ENCODE measurements around the gene GPC2.
"Not testable (repeated sequence)": the region's sequence is repeated elsewhere in the genome, so short reads cannot be mapped to it uniquely, and the experiment has no call there.

GPC2 gene

DNA sequence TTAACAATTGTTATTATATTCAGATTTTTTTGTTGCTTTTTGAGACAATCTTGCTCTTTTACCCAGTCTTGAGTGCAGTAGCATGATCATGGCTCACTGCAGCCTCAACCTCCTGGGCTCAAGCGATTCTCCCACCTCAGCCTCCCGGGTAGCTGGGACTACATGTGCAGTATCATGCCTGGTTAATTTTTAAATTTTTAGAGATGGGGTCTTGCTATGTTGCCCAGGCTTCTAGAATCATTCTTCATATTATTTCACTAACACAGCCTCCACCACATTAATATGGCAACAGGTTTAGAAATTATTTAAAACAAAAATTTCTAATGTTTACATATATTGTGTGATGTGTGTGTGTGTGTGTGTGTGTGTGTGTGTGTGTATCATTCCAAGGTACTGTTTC is 29.9 kb downstream of the GPC2 start:
- no peak for DNase-seq

DNA sequence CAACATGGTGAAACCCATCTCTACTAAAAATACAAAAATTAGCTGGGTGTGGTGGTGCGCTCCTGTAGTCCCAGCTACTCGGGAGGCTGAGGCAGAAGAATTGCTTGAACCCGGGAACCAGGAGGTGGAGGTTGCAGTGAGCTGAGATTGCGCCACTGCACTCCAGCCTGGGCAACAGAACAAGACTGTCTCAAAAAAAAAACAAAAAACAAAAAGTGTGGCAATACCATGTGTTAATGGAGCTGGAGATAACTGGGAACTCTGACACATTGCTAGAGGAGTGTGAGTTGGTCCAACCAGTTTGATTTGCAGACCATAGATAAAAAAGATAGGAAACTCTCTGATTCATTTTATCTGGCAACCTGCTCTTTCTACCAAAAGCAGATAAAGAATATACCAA is 30.8 kb downstream of the GPC2 start:
- not testable (repeated sequence) for DNase-seq

DNA sequence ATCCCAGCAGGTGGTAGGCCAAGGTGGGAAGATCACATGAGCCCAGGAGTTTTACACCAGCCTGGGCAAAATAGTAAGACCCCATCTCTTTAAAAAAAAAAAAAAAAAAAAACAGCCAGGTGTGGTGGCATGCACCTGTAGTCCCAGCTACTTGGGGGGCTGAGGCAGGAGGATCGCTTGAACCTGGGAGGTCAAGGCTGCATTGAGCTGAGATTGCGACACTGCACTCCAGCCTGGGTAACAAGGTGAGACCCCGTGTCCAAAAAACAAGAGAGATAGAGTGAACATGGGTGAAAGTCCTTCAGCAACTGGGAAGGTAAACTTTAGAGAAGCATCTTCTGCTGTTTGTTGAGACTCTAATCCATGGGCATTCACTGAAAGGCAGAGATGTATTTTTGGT is 34.7 kb downstream of the GPC2 start:
- no peak for DNase-seq

DNA sequence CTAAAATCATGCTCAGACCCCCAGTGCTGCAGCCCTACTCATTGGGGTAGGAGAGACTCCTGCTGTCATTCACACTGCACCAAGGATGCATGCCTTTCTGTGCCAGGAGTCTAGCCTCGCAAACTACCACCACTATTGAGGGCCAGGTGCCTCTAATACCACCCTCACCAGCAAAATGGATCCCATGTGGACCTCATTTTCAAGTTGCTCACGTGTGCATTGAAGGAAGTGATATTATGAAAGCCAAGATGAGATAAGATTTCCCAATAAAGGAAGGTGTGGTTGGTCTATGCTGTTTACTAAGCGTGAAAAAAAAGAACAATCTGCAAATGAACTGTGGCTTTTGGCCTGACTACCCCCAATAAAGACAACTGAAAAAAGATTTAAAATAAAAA is 35.6 kb downstream of the GPC2 start:
- DNase-seq: no peak

DNA sequence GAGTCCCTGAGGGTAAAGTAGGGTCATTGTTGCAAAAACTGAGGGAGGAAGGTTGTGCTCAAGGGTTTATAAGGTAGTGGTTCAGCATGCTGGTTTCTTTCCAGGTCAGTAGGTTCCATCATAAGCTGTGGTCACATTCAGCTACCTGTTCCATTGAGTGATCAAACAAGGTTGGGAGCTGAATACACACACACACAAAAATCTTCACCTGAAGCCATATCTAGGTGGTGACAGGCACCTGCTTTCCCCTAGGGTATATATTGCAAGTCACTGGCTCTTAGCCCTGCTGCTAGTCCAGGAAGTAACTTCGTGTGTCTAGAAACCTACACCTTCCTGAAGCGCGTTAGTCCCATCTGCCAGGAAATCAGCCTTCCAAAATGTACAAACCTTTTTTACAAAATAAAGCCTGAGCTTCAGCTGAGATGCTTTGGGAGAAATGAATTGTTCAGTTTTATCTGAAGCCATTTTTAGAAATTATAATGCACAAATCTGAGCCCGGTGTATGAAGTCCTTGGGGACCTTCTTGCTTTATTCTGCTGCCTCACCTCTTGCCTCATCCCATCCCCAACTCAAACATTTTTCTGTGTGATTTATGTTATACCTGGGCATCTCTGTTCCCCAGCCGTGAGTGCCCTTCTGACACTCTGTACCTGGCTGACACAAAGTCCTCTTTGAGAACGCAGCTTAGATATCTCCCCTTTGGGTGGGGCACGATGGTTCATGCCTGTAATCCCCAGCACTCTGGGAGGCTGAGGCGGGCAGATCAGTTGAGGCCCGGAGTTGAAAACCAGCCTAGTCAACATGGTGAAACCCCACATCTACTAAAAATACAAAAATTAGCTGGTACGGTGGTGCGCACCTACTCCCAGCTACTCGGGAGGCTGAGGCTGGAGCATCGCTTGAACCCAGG is 39.1 kb downstream of the GPC2 start:
- DNase-seq: no peak

DNA sequence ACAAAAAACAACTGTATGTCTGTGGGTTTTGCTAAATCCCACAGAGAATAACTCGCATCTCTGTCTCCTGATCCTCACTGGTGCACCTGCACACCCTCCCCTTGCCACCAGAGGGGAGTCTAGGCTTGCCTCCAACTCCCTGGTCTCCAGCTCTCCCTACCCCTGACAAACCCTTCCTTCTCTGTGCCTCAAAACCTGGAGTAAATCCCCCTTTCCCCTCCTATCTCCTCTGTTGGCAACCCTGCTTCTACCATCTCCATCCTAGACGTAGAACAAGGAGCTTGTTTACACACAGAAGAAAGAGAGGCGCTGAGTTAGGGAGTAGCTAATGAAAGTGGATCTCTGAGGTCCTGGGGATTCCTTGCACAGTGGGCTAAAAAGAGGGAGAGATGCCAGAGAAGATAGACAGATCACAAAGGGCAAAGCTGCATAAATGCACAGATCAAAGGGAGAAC is 44.5 kb downstream of the GPC2 start:
- peak; percentile 78 for DNase-seq

DNA sequence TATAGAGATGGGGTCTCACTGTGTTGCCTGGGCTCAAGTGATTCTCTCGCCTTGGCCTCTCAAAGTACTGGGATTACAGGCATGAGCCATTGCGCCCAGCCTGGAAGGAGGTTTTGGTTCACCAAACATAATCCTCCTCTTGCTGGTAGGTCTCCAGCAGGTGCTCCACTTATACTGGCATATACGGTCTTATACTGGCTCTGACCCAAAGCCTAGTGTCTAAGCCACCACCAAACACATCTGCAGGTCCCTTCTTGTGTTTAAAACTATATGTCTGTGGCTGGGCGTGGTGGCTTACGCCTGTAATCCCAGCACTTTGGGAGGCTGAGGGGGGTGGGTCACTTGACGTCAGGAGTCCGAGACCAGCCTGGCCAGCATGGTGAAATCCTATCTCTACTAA is 45.1 kb downstream of the GPC2 start:
- no peak for DNase-seq

DNA sequence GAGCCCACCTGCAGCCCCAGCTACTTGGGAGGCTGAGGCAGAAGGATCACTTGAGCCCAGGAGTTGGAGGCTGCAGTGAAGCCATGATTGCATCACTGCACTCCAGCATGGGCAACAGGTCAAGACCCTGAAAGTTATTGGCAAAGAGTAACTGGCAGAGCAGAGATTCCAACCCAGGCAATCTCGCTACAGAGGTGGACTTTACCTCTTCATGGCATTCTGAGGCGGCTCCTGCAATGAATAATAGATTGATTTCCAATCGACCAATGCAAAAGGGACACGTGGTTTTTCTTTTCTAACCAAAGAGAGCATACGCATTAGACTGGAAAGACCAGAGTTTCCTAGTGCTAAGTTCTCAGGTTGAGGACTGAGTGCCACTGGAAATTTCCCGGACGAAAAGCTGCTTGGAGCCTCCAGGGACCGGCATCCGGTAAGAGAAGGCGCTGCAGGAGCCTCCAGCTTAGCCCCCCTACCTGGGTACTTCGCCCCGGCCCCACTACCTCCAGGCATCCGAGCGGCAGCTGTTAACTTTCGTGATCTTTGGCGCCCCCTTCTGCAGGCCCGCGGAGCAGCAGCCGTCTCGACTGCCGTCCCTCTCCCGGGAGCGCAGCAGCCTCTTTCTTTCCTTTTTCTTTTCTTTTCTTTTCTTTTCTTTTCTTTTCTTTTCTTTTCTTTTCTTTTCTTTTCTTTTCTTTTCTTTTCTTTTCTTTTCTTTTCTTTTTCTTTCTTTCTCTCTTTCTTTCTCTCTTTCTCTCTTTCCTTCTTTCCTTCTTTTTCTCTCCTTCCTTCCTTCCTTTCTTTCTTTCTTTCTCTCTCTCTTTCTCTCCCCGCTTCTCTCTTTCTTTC is 46.4 kb downstream of the GPC2 start:
- peak; percentile 87 for DNase-seq

DNA sequence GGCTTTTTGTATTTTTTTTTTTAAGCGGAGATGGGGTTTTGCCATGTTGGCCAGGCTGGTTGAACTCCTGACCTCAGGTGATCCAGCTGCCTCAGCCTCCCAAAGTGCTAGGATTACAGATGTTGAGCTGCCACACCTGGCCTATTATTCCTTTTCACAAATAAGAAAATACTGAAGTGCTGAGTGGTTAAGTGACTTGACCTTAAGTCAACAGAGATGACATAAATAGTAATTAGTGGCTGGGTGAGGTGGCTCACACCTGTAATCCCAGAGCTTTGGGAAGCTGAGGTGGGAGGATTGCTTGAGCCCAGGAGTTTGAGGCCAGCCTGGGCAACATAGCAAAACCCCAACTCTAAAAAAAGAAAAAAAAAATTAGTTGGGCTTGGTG is 47.0 kb downstream of the GPC2 start:
- DNase-seq: not testable (repeated sequence)

DNA sequence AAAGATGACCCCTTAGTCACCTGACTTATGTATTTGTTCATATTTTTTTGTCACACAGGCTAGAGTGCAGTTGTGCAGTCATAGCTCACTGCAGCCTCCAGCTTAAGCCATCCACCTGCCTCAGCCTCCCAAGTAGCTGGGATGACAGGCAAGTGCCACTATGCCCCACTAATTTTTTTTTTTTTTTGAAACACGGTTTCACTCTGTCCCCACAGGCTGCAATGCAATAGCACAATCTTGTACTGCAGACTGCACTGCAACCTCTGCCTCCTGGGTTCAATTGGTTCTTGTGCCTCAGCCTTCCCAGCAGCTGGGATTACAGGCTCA is 48.6 kb downstream of the GPC2 start:
- DNase-seq: no peak

DNA sequence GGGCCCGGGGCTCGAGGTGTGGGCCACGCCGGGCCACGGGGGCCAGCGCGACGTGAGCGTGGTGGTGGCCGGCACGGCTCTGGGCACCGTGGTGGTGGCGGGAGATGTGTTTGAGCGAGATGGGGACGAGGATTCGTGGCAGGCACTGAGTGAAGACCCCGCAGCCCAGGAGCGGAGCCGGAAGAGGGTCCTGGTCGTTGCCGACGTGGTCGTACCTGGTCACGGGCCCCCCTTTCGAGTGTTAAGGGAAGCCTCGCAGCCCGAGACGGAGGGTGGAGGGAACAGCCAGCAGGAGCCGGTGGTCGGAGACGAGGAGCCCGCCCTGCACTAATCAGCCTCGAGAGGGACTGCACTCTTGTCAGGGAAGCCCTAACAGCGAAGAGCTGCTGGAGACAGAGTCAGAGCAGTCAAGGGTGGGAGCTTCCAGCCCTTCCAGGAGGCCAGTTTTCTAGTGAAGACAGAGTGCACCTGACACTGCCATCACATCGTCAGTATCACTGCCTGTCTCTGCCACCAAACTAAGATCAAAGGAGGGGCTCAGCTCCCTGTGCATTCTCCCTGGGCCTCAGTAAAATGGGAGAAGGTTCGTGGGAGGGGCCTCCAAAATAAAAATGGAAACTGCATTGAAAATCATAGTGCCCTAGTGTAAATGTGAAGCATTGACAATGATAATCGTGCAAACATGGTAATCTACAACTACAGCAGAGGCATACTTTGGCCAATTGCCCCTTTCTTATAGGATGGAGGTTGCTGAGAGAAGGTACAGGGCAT is 49.1 kb downstream of the GPC2 start:
- peak; percentile 33 for DNase-seq

DNA sequence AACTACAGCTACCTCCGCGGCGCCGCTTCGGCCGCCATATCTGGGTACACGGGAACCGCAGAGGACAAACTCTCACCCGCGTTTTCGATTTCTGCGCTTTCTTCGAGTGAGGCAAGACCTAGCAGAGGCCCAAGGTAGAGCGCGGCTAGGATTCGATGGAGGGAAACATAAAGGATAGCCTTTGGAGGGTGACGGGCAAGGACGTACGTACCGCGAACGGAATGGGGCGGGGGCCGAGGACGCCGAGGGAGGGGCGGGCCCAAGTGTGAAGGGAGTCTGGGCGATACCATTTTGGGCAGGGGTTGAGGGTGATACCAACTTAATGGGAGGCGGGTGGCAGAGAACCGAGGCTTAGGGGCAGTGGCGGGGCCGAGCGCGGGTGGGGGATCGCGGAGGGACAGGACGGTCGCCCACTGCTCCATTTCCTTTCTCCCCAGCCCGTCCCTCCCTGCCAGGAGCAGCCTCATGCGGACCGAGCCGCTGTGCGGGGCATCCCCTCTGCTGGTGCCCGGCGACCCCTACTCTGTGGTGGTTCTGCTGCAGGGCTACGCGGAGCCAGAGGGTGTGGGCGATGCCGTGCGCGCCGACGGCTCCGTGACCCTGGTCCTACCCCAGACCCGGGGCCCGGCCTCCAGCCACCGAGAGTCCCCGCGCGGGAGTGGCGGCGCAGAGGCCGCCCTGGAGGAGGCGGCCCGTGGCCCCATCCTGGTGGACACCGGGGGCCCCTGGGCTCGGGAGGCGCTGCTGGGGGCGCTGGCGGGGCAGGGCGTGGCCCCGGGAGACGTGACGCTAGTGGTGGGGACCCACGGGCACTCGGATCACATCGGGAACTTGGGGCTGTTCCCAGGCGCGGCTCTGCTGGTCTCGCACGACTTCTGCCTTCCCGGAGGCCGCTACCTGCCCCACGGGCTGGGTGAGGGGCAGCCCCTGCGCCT is 50.0 kb downstream of the GPC2 start, which contains the start of gene MBLAC1:
TSS of gene MBLAC1 (plus strand) at position 37 of the 935 bp plus-strand sequence. CDS start at position 466, 429 bp downstream.
- peak; percentile 94 for DNase-seq

DNA sequence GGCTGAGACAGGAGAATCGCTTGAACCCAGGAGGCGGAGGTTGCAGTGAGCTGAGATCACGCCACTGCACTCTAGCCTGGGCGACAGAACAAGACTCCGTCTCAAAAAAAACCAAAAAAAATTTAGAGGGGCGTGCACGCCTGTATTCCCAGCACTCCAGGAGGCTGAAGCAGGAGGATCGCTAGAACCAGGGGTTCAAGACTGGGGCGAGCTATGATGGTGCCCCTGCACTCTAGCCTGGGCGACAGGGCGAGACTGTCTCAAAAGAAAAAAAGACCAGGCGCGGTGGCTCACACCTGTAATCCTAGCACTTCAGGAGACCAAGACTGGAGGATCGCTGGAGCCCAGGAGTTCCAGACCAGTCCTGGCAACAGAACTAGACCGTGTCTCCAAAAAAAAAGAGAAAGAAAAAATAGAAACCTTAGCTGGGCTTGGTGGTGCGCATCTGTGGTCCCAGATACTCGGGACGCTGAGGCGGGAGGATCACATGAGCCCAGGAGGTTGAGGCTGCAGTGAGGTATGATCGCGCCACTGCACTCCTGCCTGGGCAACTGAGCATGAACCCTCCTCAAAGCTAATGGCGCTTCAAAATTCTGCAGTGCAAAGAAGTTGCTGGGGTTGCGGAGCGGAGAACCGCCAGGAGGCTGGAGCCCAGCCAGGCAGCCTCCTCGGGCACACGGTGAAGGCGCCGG is 50.8 kb downstream of the GPC2 start:
- DNase-seq: peak; percentile 26

DNA sequence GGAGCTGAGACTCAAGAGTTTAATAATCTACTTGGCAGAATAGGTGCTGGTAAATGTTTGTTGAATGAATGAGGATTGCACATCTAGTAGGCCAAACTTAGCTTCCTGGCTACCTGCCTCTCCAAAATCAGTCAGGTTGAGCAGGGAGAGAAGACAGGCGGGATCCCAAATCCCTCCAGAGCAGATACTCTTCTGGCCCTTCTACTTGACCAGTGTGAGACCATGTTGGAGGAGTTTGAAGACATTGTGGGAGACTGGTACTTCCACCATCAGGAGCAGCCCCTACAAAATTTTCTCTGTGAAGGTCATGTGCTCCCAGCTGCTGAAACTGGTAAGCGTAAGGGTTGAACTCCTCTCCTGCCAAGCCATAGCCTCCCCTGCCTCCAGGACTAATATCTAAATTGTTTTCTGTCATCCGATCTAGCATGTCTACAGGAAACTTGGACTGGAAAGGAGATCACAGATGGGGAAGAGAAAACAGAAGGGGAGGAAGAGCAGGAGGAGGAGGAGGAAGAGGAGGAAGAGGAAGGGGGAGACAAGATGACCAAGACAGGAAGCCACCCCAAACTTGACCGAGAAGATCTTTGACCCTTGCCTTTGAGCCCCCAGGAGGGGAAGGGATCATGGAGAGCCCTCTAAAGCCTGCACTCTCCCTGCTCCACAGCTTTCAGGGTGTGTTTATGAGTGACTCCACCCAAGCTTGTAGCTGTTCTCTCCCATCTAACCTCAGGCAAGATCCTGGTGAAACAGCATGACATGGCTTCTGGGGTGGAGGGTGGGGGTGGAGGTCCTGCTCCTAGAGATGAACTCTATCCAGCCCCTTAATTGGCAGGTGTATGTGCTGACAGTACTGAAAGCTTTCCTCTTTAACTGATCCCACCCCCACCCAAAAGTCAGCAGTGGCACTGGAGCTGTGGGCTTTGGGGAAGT is 52.6 kb downstream of the GPC2 start:
- DNase-seq: no peak

DNA sequence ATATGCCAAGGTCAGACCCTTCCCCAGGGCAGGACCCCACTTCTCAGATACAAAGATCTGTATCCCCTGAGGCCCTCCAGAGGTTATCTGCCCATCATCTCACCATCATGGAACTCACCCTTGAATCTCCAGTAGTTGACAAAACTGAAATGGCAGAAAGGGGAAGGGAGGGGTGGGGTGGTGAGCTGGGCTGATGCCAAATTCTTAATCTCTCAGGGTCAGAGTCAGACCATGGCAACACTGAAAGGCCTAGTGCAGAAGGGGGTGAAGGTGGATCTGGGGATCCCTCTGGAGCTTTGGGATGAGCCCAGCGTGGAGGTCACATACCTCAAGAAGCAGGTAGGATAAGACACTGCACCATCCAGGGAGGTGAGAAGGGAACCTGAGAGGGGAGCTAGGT is 54.6 kb downstream of the GPC2 start:
- DNase-seq: no peak

DNA sequence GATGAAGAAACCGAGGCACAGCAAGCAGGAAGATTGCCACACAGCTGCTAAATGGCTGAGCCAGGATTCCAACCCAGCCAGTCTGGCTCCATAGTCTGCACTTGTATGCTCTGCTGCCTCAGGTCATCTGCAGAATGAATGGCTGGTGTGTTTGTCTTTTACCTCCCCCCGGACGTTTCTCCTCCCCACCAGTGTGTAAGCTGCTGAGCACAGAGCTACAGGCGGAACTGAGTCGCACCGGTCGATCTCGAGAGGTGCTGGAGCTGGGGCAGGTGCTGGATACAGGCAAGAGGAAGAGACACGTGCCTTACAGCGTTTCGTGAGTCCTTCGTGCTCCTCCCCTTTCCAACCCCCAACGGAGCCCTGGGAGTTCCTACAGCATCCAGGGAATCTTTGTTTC is 55.1 kb downstream of the GPC2 start:
- no peak for DNase-seq

DNA sequence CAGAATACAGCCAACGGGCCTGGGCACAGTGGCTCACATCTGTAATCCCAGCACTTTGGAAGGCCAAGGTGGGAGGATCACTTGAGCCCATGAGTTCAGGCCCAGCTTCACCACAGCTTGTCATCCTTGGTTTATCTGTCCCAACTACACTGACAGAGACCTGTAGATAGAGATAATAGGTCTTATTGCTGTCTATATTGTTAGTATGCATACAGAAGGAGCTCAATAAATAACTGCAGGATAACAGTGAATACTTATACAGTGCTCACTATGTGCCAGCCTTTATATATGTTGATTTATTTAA is 56.5 kb downstream of the GPC2 start:
- DNase-seq: no peak

DNA sequence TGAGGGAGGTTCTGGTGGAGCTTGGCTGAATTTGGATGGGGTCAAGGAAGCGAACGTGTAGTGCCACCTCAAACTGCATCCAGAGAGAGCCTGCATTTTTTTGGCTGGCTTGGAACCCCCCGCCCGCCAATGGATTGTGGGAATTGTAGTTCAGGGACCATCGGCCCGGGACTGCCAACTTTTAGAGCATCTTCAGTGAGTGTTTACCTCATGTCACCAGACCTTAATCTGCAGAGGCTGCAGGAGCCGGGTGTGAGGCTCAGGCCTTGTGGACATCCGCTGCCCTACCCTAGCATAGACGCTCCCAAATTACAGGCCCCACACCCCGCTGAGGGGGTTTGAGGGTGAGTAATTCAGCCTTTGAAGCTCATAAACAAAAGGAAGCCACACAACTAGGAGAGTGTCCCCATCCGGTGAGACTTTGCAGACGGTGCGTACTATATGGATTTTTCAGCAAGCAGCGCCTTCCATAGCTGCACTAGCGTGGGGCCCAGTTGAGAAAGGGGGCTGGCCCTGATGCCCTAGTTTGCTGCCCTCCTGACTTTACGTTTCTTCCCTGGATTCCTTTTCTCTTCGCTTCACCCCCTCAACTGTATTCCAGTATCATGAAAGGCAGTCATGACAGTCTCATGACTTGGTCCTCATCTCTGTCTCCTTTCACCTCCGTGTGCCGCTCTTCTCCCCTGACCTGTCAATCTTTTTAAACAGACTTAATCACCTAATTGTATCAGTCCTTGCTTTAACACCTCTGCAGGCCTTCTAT is 57.0 kb downstream of the GPC2 start:
- peak; percentile 78 for DNase-seq

Measured in activated CD4-positive, alpha-beta T cell treated with anti-CD3 and anti-CD28 coated beads, Interleukin-2, Interleukin-6, amounts not matched to agents 100 ng/mL and 50 ng/mL, durations not matched to agents 16 hours and 8 hours (primary cell).